ENCODE data around the gene RAC2.

RAC2 gene

GRCh38 chr22:37190262-37190780, 53.7 kb downstream of the RAC2 start:
- no peak overlapping the region for H3K27ac ChIP-seq (ENCODE audit: low read depth, low read length, severe bottlenecking)
- H3K4me1 ChIP-seq (ENCODE audit: control insufficient read depth, insufficient read depth, low read length, poor library complexity, severe bottlenecking) = peaks cover 30% of the 10 kb centered on the region
- WGBS, 2 experiments (ENCODE audit: insufficient coverage in 2 of 2) = 92% methylated on average over 2 of the region's 4 CpGs; no CpG with 5 or more reads in 1 of the 2 experiments
- no peaks in the 10 kb centered on the region for H3K36me3 ChIP-seq (ENCODE audit: control insufficient read depth, insufficient read depth, low read length)
- peaks cover 10% of the 10 kb centered on the region for H3K9me3 ChIP-seq (ENCODE audit: control insufficient read depth, low read length)
- H3K4me3 ChIP-seq (ENCODE audit: extremely low read depth, insufficient read depth, low read length, poor library complexity, severe bottlenecking) = no peak overlapping the region

DNA sequence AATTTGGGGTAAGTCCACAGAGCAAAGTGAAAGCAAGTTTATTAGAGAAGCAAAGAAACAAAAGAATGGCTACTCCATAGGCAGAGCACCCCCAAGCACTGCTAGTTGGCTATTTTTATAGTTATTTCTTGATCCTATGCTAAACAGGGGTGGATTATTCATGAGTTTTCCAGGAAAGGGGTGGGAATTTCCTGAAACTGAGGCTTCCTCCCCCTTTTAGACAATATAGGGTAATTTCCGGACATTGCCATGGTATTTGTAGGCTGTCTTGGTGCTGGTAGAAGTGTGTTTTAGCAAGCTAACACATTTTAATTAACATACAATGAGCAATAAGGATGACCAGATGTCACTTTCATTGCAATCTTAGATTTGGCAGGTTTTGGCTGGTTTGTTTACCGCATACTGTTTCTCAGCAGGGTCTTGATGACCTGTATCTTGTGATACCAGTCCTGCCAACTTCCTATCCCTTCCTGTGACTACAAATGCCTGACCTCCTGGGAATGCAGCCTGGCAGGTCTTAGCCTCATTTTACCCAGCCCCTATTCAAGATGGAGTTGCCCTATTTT, 55.1 kb downstream of the RAC2 start:
- no peak overlapping the region for H3K4me3 ChIP-seq (ENCODE audit: extremely low read depth, insufficient read depth, low read length, poor library complexity, severe bottlenecking)
- WGBS, 2 experiments (ENCODE audit: insufficient coverage in 2 of 2) = 45 to 56% methylated on average over 1 of the region's 2 CpGs

GRCh38 chr22:37187891-37188761, 55.9 kb downstream of the RAC2 start, which contains the start of gene C1QTNF6:
TSS of gene C1QTNF6 (minus strand) at chr22:37188247. CDS start at chr22:37188213, 34 bp downstream.
- Histone ChIP-seq H3K27ac (ENCODE audit: low read depth, low read length, severe bottlenecking) (peak within 1 kb of the TSS; percentile 93), H3K36me3 (ENCODE audit: control insufficient read depth, insufficient read depth, low read length) (peaks cover 13% of the 10 kb centered on the region), H3K9me3 (ENCODE audit: control insufficient read depth, low read length) (peaks cover 9% of the 10 kb centered on the region), H3K4me3 (ENCODE audit: extremely low read depth, insufficient read depth, low read length, poor library complexity, severe bottlenecking) (peak within 1 kb of the TSS; percentile 51), H3K4me1 (ENCODE audit: control insufficient read depth, insufficient read depth, low read length, poor library complexity, severe bottlenecking) (peaks cover 30% of the 10 kb centered on the region)
- 9 to 18% methylated on average over 10 to 13 of the region's 17 CpGs for WGBS, 2 experiments (ENCODE audit: insufficient coverage in 2 of 2)

More for the DNA sequence above, 55.1 kb downstream of the RAC2 start:
- peaks cover 5% of the 10 kb centered on the region for H3K36me3 ChIP-seq (ENCODE audit: control insufficient read depth, insufficient read depth, low read length)
- H3K27ac ChIP-seq (ENCODE audit: low read depth, low read length, severe bottlenecking) = peak overlapping the region; percentile 93
- peaks cover 30% of the 10 kb centered on the region for H3K4me1 ChIP-seq (ENCODE audit: control insufficient read depth, insufficient read depth, low read length, poor library complexity, severe bottlenecking)
- peaks cover 10% of the 10 kb centered on the region for H3K9me3 ChIP-seq (ENCODE audit: control insufficient read depth, low read length)

DNA sequence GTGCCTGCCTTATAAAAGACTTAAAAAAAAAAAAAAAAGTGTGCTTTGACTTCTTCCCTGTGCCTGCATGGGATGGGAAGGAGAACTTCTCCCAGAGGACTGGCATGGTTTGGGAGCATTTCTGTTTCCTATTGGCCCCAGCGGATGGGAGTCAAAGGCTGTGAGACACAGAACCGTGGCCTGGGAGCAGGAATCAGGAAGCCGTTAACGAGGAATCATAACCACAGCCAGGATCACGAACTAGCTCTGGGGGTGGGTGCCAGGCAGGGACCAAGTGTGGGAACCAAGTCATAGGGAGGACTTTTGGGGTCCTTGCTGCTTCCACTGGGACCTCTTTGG, 56.5 kb downstream of the RAC2 start:
- WGBS, 2 experiments (ENCODE audit: insufficient coverage in 2 of 2) = 17 to 24% methylated on average over 2 to 4 of the region's 5 CpGs
- Histone ChIP-seq H3K9me3 (ENCODE audit: control insufficient read depth, low read length) (peaks cover 4% of the 10 kb centered on the region), H3K36me3 (ENCODE audit: control insufficient read depth, insufficient read depth, low read length) (peaks cover 13% of the 10 kb centered on the region), H3K27ac (ENCODE audit: low read depth, low read length, severe bottlenecking) (peak overlapping the region; percentile 93), H3K4me1 (ENCODE audit: control insufficient read depth, insufficient read depth, low read length, poor library complexity, severe bottlenecking) (peaks cover 30% of the 10 kb centered on the region), H3K4me3 (ENCODE audit: extremely low read depth, insufficient read depth, low read length, poor library complexity, severe bottlenecking) (peak overlapping the region; percentile 51)

- peaks cover 15% of the 10 kb centered on the region for H3K36me3 ChIP-seq (ENCODE audit: control insufficient read depth, insufficient read depth, low read length)
- H3K4me1 ChIP-seq (ENCODE audit: control insufficient read depth, insufficient read depth, low read length, poor library complexity, severe bottlenecking) = peaks cover 30% of the 10 kb centered on the region
- H3K27ac ChIP-seq (ENCODE audit: low read depth, low read length, severe bottlenecking) = peak overlapping the region; percentile 93
- 90% methylated on average over 2 of the region's 4 CpGs; no CpG with 5 or more reads in 1 of the 2 experiments for WGBS, 2 experiments (ENCODE audit: insufficient coverage in 2 of 2)
- H3K4me3 ChIP-seq (ENCODE audit: extremely low read depth, insufficient read depth, low read length, poor library complexity, severe bottlenecking) = peak overlapping the region; percentile 51
- H3K9me3 ChIP-seq (ENCODE audit: control insufficient read depth, low read length) = peaks cover under 1% of the 10 kb centered on the region
Measured at GRCh38 chr22:37186997-37187522, 57.0 kb downstream of the RAC2 start.

DNA sequence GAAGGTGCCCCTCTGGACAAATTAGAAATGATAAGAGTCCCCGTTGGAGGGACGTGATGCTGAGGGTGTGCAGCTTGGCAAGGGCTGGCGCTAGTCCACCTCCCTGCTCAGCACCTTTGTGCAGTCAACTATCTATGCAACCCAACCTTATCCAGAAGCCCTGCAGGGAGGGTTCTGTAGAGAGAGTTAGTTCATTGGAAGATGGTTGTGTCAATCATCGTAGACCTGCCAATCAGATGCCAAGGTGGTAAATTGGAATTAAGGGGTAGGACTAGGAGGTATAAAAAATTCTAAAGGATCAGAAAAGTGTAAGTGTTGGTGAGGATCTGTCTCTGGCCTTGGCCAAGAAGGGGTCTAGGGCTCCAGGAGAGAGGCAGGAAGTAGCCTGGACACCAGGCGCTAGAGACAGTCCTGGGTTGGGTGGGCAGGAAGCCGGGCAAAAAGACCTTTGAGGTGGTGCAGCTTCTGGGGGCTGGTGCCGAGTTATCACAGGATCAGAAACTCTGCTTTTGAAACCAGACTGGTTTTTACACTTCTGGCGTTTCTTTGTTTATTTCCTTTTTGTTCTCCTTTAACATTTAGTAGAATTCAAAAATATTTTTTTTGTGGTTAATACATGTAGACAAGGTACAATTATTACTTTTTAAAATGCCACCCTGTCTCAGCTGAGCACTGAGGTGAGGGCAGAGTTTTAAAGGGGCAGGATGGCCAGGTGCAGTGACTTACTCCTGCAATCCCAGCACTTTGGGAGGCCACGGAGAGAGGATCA, 57.7 kb downstream of the RAC2 start:
- H3K4me3 ChIP-seq (ENCODE audit: extremely low read depth, insufficient read depth, low read length, poor library complexity, severe bottlenecking) = peak overlapping the region; percentile 51
- peaks cover 15% of the 10 kb centered on the region for H3K36me3 ChIP-seq (ENCODE audit: control insufficient read depth, insufficient read depth, low read length)
- no peak overlapping the region for H3K27ac ChIP-seq (ENCODE audit: low read depth, low read length, severe bottlenecking)
- H3K4me1 ChIP-seq (ENCODE audit: control insufficient read depth, insufficient read depth, low read length, poor library complexity, severe bottlenecking) = peaks cover 30% of the 10 kb centered on the region
- 90 to 91% methylated on average over 5 to 7 of the region's 9 CpGs for WGBS, 2 experiments (ENCODE audit: insufficient coverage in 2 of 2)
- no peaks in the 10 kb centered on the region for H3K9me3 ChIP-seq (ENCODE audit: control insufficient read depth, low read length)

DNA sequence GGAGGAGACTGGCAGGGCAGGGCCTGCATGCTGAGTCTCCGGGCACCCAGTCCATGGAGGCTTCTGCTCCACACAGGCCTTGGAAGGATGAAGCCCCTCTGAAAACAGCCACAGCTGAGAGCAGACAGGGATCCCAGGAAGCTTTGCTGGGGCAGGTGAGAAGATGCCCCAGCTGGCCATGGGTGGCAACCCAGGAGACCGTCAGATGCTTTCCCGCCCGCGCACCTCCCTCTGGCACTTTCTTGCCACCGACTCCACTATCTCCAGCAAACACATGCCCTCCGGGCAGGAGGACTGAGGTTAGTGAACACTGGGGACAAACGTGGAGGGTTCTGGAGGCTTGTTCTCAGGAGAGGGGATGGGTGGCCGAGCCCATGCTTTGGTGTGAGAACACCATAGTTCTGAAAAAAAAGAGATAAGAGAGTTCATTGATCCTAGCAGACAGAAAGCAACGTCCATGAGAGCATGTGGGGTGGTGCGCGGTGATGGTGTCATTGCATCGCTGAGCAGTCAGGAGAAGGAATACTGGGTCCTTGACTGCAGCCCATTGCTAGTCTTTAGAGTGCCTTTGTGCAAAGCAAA, 58.3 kb downstream of the RAC2 start:
- Histone ChIP-seq H3K4me1 (ENCODE audit: control insufficient read depth, insufficient read depth, low read length, poor library complexity, severe bottlenecking) (peaks cover 30% of the 10 kb centered on the region), H3K4me3 (ENCODE audit: extremely low read depth, insufficient read depth, low read length, poor library complexity, severe bottlenecking) (no peak overlapping the region), H3K27ac (ENCODE audit: low read depth, low read length, severe bottlenecking) (no peak overlapping the region), H3K36me3 (ENCODE audit: control insufficient read depth, insufficient read depth, low read length) (peaks cover 19% of the 10 kb centered on the region), H3K9me3 (ENCODE audit: control insufficient read depth, low read length) (no peaks in the 10 kb centered on the region)
- 95 to 97% methylated on average over 9 to 12 of the region's 13 CpGs for WGBS, 2 experiments (ENCODE audit: insufficient coverage in 2 of 2)

GRCh38 chr22:37184816-37185541, 59.1 kb downstream of the RAC2 start:
- WGBS, 2 experiments (ENCODE audit: insufficient coverage in 2 of 2) = 89 to 91% methylated on average over 10 to 13 of the region's 18 CpGs
- no peak overlapping the region for H3K4me3 ChIP-seq (ENCODE audit: extremely low read depth, insufficient read depth, low read length, poor library complexity, severe bottlenecking)
- no peak overlapping the region for H3K27ac ChIP-seq (ENCODE audit: low read depth, low read length, severe bottlenecking)
- peaks cover 28% of the 10 kb centered on the region for H3K4me1 ChIP-seq (ENCODE audit: control insufficient read depth, insufficient read depth, low read length, poor library complexity, severe bottlenecking)
- no peaks in the 10 kb centered on the region for H3K9me3 ChIP-seq (ENCODE audit: control insufficient read depth, low read length)
- H3K36me3 ChIP-seq (ENCODE audit: control insufficient read depth, insufficient read depth, low read length) = peaks cover 20% of the 10 kb centered on the region

- 89 to 95% methylated on average over 9 to 12 of the region's 12 CpGs for WGBS, 2 experiments (ENCODE audit: insufficient coverage in 2 of 2)
- Histone ChIP-seq H3K4me1 (ENCODE audit: control insufficient read depth, insufficient read depth, low read length, poor library complexity, severe bottlenecking) (peaks cover 22% of the 10 kb centered on the region), H3K9me3 (ENCODE audit: control insufficient read depth, low read length) (no peaks in the 10 kb centered on the region), H3K36me3 (ENCODE audit: control insufficient read depth, insufficient read depth, low read length) (peaks cover 20% of the 10 kb centered on the region), H3K4me3 (ENCODE audit: extremely low read depth, insufficient read depth, low read length, poor library complexity, severe bottlenecking) (no peak overlapping the region), H3K27ac (ENCODE audit: low read depth, low read length, severe bottlenecking) (no peak overlapping the region)
Measured at GRCh38 chr22:37184380-37184755, 59.7 kb downstream of the RAC2 start.

Data from mesodermal cell (in vitro differentiated cells).